H9 (cell line): ENCODE measurements around the gene ATXN10. TPM values are rescaled to one million over a fixed set of nuclear protein-coding genes. Genes with fewer than 3 reads are reported as not detected.

Source experiments
- DNase-seq: peaks from one replicate; pipeline ENCODE4 v3.0.0-alpha.2; 2017
- H2AFZ ChIP-seq: one replicate; pipeline ENCODE4 v1.6.1; 2013; ENCODE audit warnings: mild to moderate bottlenecking, low read length, control low read depth, moderate library complexity
- H2AK5ac ChIP-seq: 2 replicates; pipeline ENCODE4 v1.6.1; 2013; ENCODE audit warnings: low read length, control low read depth, mixed read lengths; ENCODE audit not compliant: insufficient read length
- H2BK120ac ChIP-seq: one replicate; pipeline ENCODE4 v1.6.1; 2013; ENCODE audit warnings: low read depth, mild to moderate bottlenecking, low read length, control low read depth, inconsistent platforms; ENCODE audit not compliant: poor library complexity, severe bottlenecking
- H2BK12ac ChIP-seq: 2 replicates; pipeline ENCODE4 v1.6.1; 2013; ENCODE audit warnings: low read length, control low read depth, mixed read lengths, low read depth; ENCODE audit not compliant: insufficient read length
- H2BK15ac ChIP-seq: 2 replicates; pipeline ENCODE4 v1.6.1; 2013; ENCODE audit warnings: low read depth, low read length, control low read depth
- H2BK20ac ChIP-seq: one replicate; pipeline ENCODE4 v1.6.1; 2013; ENCODE audit warnings: low read depth, mild to moderate bottlenecking, low read length, control low read depth, inconsistent platforms; ENCODE audit not compliant: poor library complexity, severe bottlenecking
- H2BK5ac ChIP-seq: 2 replicates; pipeline ENCODE4 v1.6.1; 2013; ENCODE audit warnings: low read length, control low read depth, mixed read lengths; ENCODE audit not compliant: insufficient read length
- H3K14ac ChIP-seq: 2 replicates; pipeline ENCODE4 v1.6.1; 2013; ENCODE audit warnings: low read length, control low read depth; ENCODE audit not compliant: insufficient read depth
- H3K18ac ChIP-seq: 2 replicates; pipeline ENCODE4 v1.6.1; 2013; ENCODE audit warnings: low read depth, mild to moderate bottlenecking, mixed read lengths, low read length, control low read depth; ENCODE audit not compliant: insufficient read length
- H3K23ac ChIP-seq: 2 replicates; pipeline ENCODE4 v1.6.1; 2013; ENCODE audit warnings: low read length, control low read depth, mixed read lengths, low read depth; ENCODE audit not compliant: insufficient read length
- H3K23me2 ChIP-seq: 2 replicates; pipeline ENCODE4 v1.6.1; 2013; ENCODE audit warnings: low read depth, mild to moderate bottlenecking, mixed read lengths, low read length, control low read depth; ENCODE audit not compliant: insufficient read length, poor library complexity, severe bottlenecking
- H3K27ac ChIP-seq: 2 replicates; pipeline ENCODE4 v1.5.1; 2013; ENCODE audit warnings: low read length, control low read depth, mixed read lengths, low read depth; ENCODE audit not compliant: insufficient read length
- H3K27me3 ChIP-seq: 2 replicates; pipeline ENCODE4 v1.6.1; 2013; ENCODE audit warnings: low read length, control low read depth, inconsistent platforms; ENCODE audit not compliant: insufficient read depth
- H3K4ac ChIP-seq: 2 replicates; pipeline ENCODE4 v1.6.1; 2013; ENCODE audit warnings: low read depth, mild to moderate bottlenecking, control low read depth, inconsistent platforms, low read length, moderate library complexity
- H3K4me1 ChIP-seq: 2 replicates; pipeline ENCODE4 v1.6.1; 2013; ENCODE audit warnings: low read length, control low read depth, inconsistent platforms; ENCODE audit not compliant: insufficient read depth
- H3K4me2 ChIP-seq: 2 replicates; pipeline ENCODE4 v1.6.1; 2013; ENCODE audit warnings: low read length, control low read depth, mixed read lengths; ENCODE audit not compliant: insufficient read length, insufficient read depth
- H3K56ac ChIP-seq: 2 replicates; pipeline ENCODE4 v1.6.1; 2013; ENCODE audit warnings: low read depth, mild to moderate bottlenecking, mixed read lengths, low read length, control low read depth; ENCODE audit not compliant: insufficient read length
- H3K79me1 ChIP-seq: 2 replicates; pipeline ENCODE4 v1.6.1; 2013; ENCODE audit warnings: low read depth, mild to moderate bottlenecking, moderate library complexity, low read length, control low read depth, inconsistent platforms; ENCODE audit not compliant: insufficient read depth, poor library complexity, severe bottlenecking
- H3K79me2 ChIP-seq: 2 replicates; pipeline ENCODE4 v1.6.1; 2013; ENCODE audit warnings: low read length, control low read depth, inconsistent platforms; ENCODE audit not compliant: insufficient read depth
- H3K9ac ChIP-seq: 2 replicates; pipeline ENCODE4 v1.6.1; 2013; ENCODE audit warnings: low read length, control low read depth, mixed read lengths; ENCODE audit not compliant: insufficient read length; ENCODE audit errors: extremely low read depth
- H3K9me3 ChIP-seq: one replicate; pipeline ENCODE4 v1.6.1; 2013; ENCODE audit warnings: low read depth, low read length, inconsistent platforms; ENCODE audit not compliant: control insufficient read depth
- H3T11ph ChIP-seq: one replicate; pipeline ENCODE4 v1.6.1; 2013; ENCODE audit warnings: mild to moderate bottlenecking, low read length, control low read depth, inconsistent platforms
- H4K20me1 ChIP-seq: one replicate; pipeline ENCODE4 v1.6.1; 2013; ENCODE audit not compliant: control insufficient read depth, insufficient read length, insufficient read depth
- H4K5ac ChIP-seq: 2 replicates; pipeline ENCODE4 v1.6.1; 2013; ENCODE audit warnings: low read depth, mild to moderate bottlenecking, mixed read lengths, low read length, control low read depth; ENCODE audit not compliant: insufficient read length
- H4K8ac ChIP-seq: replicated peaks from 2 replicates; pipeline ENCODE4 v1.6.1; 2013; ENCODE audit warnings: low read length, control low read depth, mixed read lengths, low read depth; ENCODE audit not compliant: insufficient read length
- H4K91ac ChIP-seq: 2 replicates; pipeline ENCODE4 v1.6.1; 2013; ENCODE audit warnings: low read depth, mild to moderate bottlenecking, moderate library complexity, mixed read lengths, low read length, control low read depth; ENCODE audit not compliant: insufficient read length
- H3K27ac Mint-ChIP-seq, 3 experiments: 2 replicates in 2 of 3; 3 replicates in 1 of 3; pipeline ENCODE4 v1.8.0; 2020 to 2021; ENCODE audit warnings: mixed read lengths in 3 of 3, mild to moderate bottlenecking in 1 of 3, moderate library complexity in 1 of 3
- H3K27me3 Mint-ChIP-seq: 2 replicates; pipeline ENCODE4 v1.8.0; 2021; ENCODE audit warnings: low read depth, mild to moderate bottlenecking, moderate library complexity, mixed read lengths
- H3K36me3 Mint-ChIP-seq, 3 experiments: 2 replicates in 2 of 3; 3 replicates in 1 of 3; pipeline ENCODE4 v1.8.0; 2020 to 2021; ENCODE audit warnings: low read depth in 3 of 3, mixed read lengths in 3 of 3; ENCODE audit not compliant: insufficient read depth in 1 of 3
- H3K4me1 Mint-ChIP-seq, 2 experiments: 2 replicates each; pipeline ENCODE4 v1.8.0; 2020; ENCODE audit warnings: mixed read lengths in 2 of 2
- H3K4me3 Mint-ChIP-seq, 2 experiments: 2 replicates in 1 of 2; 3 replicates in 1 of 2; pipeline ENCODE4 v1.8.0; 2020 to 2021; ENCODE audit warnings: mild to moderate bottlenecking in 2 of 2, mixed read lengths in 2 of 2, moderate library complexity in 1 of 2
- H3K9me3 Mint-ChIP-seq, 2 experiments: 2 replicates in 1 of 2; 3 replicates in 1 of 2; pipeline ENCODE4 v1.8.0; 2020; ENCODE audit warnings: mild to moderate bottlenecking in 2 of 2, mixed read lengths in 2 of 2, moderate library complexity in 1 of 2
- WGBS: extraction: QIAGEN DNeasy Blood & Tissue Kit; methylation state at CpG from one replicate; pipeline ENCODE4 v1.1.7; 2013; ENCODE audit warnings: missing lambda C conversion rate, low lambda C conversion rate, mixed read lengths; ENCODE audit not compliant: insufficient read length; ENCODE audit errors: extremely low coverage; 5-methylcytosine and 5-hydroxymethylcytosine counted together
- total RNA-seq: library from RNA; stranded (reverse); gene quantifications from 2 replicates; pipeline ENCODE4 v1.2.1, GENCODE V29; 2021
- TF ChIP-seq, protein P1 (sequence below): fragments of 200-600 bp; sonication (generic); conservative IDR thresholded peaks from 3 replicates; pipeline ENCODE4 v1.8.0; 2021; ENCODE audit warnings: antibody characterized with exemption, mild to moderate bottlenecking

ATXN10 gene
- total RNA-seq, 1 experiment from 2014 or later: 210 TPM

DNA sequence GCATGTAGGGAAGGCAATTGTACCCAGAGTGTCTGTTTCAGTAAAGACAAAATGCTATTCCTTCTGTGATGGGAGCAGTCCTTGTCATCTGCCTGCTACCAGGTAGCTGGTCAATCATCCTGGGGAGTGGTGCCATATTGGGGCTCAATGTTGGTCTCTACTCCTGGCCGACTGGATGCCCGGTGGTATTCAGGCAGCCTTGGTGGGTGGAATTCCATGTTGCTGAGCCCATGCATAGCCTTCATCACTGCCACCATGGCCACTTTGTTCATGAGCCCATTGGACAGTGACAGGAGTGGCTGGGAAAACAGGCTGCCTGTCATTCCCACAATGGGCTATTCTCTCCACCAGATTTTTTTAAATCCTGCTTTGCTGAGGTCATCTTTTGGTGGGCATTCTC, 184.3 kb downstream of the ATXN10 start:
- no peaks in the 10 kb centered on the region for H3K23me2 ChIP-seq
- H2BK120ac ChIP-seq: no peak overlapping the region
- no peak overlapping the region for H4K5ac ChIP-seq
- no peaks in the 10 kb centered on the region for H3K79me2 ChIP-seq
- no peak overlapping the region for H2BK5ac ChIP-seq
- no peak overlapping the region for H2BK20ac ChIP-seq
- Mint-ChIP-seq H3K27me3 (peaks cover 2% of the 10 kb centered on the region; the same call in 1 of the 2 replicates), H3K27ac (no peak overlapping the region), H3K9me3 (peaks cover 3 to 13% of the 10 kb centered on the region in 2 experiments; a peak in 4 of 5 replicates), H3K4me1 (peaks cover 0 to 3% of the 10 kb centered on the region in 2 experiments; a peak in 3 of 4 replicates), H3K36me3 (peaks cover 22 to 32% (median 25%) of the 10 kb centered on the region in 3 experiments), H3K4me3 (no peak overlapping the region)
- no peak overlapping the region for H3K27ac ChIP-seq
- H2BK12ac ChIP-seq: no peak overlapping the region
- H3K4me2 ChIP-seq: no peak overlapping the region
- no peaks in the 10 kb centered on the region for H3K27me3 ChIP-seq
- no peaks in the 10 kb centered on the region for H3K79me1 ChIP-seq
- H3K14ac ChIP-seq: no peak overlapping the region
- H4K20me1 ChIP-seq: no peaks in the 10 kb centered on the region
- H2AFZ ChIP-seq: no peak overlapping the region
- no peak overlapping the region for H4K91ac ChIP-seq
- no peaks in the 10 kb centered on the region for H3K4me1 ChIP-seq
- no peak overlapping the region for H3K23ac ChIP-seq
- no peak for DNase-seq
- H3K18ac ChIP-seq: no peak overlapping the region
- no peak overlapping the region for H4K8ac ChIP-seq
- no peak overlapping the region for H3K4ac ChIP-seq
- H3K9me3 ChIP-seq: no peaks in the 10 kb centered on the region
- TF ChIP-seq, protein P1, sequence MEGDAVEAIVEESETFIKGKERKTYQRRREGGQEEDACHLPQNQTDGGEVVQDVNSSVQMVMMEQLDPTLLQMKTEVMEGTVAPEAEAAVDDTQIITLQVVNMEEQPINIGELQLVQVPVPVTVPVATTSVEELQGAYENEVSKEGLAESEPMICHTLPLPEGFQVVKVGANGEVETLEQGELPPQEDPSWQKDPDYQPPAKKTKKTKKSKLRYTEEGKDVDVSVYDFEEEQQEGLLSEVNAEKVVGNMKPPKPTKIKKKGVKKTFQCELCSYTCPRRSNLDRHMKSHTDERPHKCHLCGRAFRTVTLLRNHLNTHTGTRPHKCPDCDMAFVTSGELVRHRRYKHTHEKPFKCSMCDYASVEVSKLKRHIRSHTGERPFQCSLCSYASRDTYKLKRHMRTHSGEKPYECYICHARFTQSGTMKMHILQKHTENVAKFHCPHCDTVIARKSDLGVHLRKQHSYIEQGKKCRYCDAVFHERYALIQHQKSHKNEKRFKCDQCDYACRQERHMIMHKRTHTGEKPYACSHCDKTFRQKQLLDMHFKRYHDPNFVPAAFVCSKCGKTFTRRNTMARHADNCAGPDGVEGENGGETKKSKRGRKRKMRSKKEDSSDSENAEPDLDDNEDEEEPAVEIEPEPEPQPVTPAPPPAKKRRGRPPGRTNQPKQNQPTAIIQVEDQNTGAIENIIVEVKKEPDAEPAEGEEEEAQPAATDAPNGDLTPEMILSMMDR: no peak
- H2AK5ac ChIP-seq: no peak overlapping the region
- no peak overlapping the region for H2BK15ac ChIP-seq
- H3T11ph ChIP-seq: no peak overlapping the region
- WGBS: no CpG with 5 or more reads among the region's 2 CpGs
- no peak overlapping the region for H3K56ac ChIP-seq
- H3K9ac ChIP-seq: no peak overlapping the region
